A673 (cell line): ENCODE data around the gene DCAF15.

Source experiments
- EZH2 ChIP-seq: fragments of 200-600 bp; sonication (generic); IDR thresholded peaks from 2 replicates; pipeline ENCODE4 v1.6.1; 2017; ENCODE audit warnings: borderline replicate concordance, low read depth, mild to moderate bottlenecking, mixed read lengths, antibody characterized with exemption, low read length; ENCODE audit not compliant: poor library complexity, severe bottlenecking
- TF ChIP-seq, protein P1 (sequence below): fragments of 300-800, 200-600 bp; sonication (generic); conservative IDR thresholded peaks from 2 replicates; pipeline ENCODE4 v1.5.1; 2017; ENCODE audit warnings: low read depth, mild to moderate bottlenecking, antibody characterized with exemption, low read length, moderate library complexity, mixed read lengths

DNA sequence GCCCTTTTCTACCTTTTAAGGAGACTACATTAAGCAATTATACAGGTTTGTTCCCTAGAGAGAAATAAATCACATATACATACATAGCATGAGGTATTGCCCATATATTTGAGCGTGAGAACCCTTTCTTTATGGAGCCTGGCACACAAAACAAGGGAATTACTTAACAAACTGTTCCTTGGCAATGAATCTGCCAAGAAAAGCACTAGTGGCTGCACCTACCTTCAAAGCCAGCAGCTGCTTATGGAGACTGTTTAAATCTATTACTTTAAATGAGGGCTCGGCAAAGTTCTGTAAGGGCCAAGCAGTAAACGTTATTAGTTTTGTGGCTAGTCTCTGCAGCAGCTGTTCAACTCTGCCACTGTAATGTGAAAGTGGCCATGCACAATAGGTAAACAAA is 46.8 kb downstream of the DCAF15 start:
- TF ChIP-seq EZH2, result no peak
- TF ChIP-seq, protein P1, sequence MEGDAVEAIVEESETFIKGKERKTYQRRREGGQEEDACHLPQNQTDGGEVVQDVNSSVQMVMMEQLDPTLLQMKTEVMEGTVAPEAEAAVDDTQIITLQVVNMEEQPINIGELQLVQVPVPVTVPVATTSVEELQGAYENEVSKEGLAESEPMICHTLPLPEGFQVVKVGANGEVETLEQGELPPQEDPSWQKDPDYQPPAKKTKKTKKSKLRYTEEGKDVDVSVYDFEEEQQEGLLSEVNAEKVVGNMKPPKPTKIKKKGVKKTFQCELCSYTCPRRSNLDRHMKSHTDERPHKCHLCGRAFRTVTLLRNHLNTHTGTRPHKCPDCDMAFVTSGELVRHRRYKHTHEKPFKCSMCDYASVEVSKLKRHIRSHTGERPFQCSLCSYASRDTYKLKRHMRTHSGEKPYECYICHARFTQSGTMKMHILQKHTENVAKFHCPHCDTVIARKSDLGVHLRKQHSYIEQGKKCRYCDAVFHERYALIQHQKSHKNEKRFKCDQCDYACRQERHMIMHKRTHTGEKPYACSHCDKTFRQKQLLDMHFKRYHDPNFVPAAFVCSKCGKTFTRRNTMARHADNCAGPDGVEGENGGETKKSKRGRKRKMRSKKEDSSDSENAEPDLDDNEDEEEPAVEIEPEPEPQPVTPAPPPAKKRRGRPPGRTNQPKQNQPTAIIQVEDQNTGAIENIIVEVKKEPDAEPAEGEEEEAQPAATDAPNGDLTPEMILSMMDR, result no peak
